NCI-H748 (cell line): ENCODE results near the gene CLC.

ENCODE experiments used
- DNase-seq: peaks from one replicate; lab custom pipeline; 2025; ENCODE audit not compliant: unreplicated experiment; lab: John Stamatoyannopoulos, UW

CLC gene

GRCh38 chr19:39681416-39681815 lies 56.4 kb downstream of the CLC start:
- no peak for DNase-seq
